Measurements from ENCODE around the gene FTO.
"Not testable (repeated sequence)": the region's sequence is repeated elsewhere in the genome, so short reads cannot be mapped to it uniquely, and the experiment has no call there.

Gene FTO

DNA sequence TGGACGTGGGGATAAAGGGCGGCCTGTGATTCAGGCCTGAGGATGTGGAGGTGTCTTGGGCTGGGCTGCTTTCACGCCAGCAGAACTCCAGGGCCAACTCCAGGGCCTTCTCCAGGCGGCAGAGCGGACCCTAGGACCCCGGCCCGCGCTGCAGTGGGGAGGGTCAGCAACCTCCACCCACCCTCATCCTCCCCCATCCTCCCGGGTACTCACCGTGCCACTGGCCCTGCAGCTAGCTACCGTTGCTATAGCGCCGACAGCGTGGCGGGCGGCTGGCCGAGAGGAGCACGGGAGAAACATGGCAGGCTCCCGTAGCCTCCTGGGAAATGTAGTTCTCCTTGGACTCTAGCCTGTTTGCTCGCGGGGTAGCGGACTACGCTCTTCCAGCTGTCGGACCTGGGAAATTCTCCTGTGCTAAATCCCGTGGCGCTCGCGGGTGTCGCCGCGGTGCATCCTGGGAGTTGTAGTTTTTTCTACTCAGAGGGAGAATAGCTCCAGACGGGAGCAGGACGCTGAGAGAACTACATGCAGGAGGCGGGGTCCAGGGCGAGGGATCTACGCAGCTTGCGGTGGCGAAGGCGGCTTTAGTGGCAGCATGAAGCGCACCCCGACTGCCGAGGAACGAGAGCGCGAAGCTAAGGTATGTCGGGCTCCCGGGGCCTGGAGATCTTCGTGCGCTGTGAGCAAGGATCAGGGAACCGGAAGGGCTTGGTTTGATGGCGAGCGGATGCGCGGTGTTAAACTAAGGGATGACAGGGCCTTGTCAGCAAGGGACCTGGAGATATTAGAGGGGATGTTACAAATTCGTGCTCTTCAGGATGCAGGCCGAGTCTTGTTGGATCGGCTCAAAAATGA, at the start of gene FTO, which contains the start of gene RPGRIP1L:
FTO (plus strand) TSS at position 567 of the 855 bp plus-strand sequence.
RPGRIP1L (minus strand) TSS at position 270 of the 855 bp plus-strand sequence. CDS start 3,136 bp downstream, outside the sequence.
- intact Hi-C loops (cut with DNase I) = no loop called here

DNA sequence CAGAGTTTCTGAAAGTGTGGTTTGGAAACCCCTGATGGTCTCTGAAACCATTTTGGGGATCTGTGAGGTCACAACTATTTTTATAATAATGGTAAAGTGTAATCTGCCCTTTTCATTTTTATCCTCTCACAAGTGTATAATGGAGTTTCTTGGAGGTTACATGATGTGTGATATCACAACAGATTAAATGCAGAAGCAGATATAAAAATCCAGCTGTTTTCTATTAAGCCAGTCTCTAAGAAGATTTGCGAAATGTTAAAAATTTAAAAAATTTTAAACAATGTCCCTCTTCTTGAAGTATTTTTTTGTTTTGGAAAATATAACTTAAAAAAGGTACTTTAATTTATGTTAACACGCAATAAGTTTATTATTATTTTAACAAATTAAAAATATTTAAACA, 49.0 kb upstream of the FTO start:
- intact Hi-C loops (cut with DNase I) = no loop called here
- no peak for DNase-seq

More for the DNA sequence above, at the start of gene FTO, which contains the start of gene RPGRIP1L:
- peak; percentile 99 to 100 (median 100) for DNase-seq

DNA sequence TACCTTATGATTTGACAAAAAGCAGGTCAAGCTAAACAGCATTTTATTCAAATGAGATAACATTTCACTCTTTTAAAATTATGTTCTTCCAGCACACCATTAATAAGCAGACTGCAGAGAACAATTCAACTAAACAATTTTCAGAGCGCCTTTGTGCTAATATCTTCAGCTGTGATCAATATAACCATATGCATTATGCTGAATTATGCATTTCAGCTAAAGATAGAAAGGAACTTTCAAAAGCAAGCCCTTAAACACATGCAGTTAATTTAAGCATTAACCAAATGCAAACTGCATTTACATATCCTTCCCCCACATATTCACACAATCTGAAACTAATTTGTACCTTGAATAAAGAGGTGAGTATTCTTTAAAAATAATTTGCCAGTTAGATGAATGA, 41.9 kb upstream of the FTO start:
- intact Hi-C loops (cut with DNase I) = no loop called here

DNA sequence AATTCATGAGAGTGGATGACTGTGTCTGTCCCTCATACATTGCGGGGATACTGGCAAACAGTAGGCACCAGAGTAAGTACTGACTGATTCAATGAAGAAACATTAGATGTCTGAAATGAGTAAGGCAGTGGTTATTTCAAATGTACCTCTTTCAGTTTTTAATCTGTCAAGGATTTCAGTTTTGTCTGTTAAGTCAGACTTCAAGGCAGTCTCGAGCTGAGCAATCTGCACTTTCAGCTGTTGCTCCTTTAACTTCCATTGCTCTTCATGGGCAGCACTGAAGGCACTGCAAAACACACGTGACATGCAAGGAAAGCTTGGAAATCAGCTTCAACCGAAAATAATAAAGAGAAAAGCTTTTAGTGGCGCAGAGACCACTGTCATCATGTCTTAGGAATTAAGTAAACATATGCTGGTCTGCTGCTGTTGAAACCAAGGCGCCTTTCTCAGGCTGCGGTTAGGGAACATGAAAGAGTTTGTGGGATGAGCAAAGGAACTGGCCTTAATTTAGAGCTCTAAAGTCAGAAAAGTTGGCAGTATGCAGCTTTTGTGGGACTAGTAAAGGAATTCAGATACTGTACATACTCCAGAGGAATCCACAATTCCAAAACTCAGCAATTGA, 39.1 kb upstream of the FTO start:
- DNase-seq = no peak

More for the DNA sequence above, 41.9 kb upstream of the FTO start:
- DNase-seq = no peak

DNA sequence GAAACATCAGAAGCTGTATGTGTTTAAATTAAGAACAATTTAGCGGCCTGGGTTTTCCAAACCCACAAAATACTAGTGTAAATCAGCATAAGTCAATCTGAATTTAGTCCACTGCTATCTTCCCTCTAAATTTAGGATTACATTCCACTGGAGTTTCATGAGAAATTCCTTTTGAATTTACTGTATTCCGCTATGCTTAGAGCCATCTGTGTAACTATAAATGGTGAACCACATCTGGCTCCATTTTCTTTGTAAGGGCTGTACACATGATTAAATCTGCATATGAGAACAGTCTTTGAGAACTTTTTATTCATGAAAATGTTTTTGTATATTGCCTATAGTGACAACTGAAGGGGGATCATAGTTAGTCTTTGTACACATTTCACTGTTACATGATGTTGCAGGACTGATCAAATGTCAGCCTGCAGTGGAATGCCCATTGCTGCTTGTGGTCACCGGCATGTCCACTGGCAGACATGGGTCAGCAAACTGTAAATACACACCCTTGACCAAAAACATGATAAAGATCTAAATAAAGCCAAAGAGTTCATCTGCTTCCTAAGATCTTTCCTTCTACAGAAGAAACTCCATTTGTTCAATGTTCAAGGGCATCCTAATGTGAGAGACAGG, 37.1 kb upstream of the FTO start:
- intact Hi-C loops (cut with DNase I) = no loop called here
- no peak for DNase-seq

More for the DNA sequence above, 39.1 kb upstream of the FTO start:
- intact Hi-C loops (cut with DNase I) = no loop called here

DNA sequence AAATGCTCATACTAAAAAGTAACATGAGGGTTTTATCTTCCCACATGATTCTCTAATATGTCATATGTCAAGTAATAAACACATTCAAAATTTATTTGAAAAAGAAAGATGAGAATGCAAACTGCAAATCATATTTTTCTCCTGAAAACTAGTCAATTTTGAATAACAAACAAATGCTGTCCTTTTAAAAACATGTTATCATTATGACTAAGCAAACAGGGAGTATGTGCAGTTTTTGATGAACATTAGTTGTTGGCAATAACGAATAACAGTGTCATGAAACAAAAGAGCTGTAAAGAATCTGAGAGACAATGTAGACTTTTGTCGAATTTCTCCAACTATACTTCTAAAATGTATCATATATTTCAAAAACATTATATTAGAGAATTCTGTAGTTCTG, 35.1 kb upstream of the FTO start:
- DNase-seq = no peak
- intact Hi-C loops (cut with DNase I) = no loop called here

DNA sequence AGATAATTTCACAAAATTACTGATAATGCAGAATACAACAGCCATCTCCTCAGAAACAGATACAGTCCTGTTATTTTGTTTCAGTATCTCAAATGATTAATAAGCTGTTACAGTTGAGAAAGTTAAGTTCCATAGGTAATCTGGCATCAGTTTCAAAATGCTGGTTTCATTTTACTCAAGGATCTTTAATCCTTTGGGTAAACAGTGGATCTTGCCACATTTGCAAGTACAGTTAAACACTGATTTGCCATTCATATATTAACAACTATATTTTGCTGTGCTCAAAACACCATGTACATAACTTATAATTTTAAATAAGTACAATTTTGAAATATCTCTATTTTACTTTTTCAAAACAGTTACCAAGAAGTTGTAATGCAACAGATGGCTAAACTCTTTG, 31.5 kb upstream of the FTO start:
- no peak for DNase-seq
- intact Hi-C loops (cut with DNase I) = no loop called here

DNA sequence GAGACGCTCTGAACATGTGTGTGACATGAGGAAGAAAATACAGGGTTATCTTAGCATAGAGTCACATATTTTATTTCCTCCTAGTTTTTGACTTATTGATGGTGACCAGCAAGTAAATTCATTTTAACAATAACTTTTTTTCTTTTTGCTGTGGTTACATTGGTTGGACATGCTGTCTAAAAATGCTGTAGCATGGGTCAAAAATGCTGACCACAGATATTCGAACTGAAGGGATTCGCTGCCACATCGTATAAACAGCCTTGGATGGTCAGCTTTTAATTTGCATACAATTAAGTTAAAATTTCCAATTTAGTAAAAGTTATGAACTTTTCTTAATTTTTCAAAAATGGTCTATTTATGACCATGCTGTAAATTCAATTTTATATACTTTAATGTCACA, 30.8 kb upstream of the FTO start:
- intact Hi-C loops (cut with DNase I) = no loop called here
- no peak for DNase-seq

DNA sequence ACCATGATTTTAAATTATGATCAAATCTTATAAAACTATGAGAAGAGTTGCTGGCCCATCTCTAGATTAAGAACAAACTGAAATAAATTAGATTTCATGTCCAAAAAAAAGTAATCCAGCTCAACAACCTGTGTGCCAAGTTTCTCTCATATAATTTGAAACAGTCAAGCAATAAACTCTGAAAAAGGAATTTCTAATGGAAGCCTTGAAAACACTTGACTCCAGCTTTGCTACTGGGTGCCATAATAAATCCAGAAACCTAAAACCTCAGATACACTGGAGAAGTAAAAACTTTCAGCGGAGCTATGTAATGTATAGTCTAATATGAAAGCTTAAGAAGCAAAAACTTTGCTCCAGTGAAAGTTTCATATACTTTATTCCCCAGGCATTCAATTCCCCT, 25.8 kb upstream of the FTO start:
- intact Hi-C loops (cut with DNase I) = no loop called here
- no peak for DNase-seq

DNA sequence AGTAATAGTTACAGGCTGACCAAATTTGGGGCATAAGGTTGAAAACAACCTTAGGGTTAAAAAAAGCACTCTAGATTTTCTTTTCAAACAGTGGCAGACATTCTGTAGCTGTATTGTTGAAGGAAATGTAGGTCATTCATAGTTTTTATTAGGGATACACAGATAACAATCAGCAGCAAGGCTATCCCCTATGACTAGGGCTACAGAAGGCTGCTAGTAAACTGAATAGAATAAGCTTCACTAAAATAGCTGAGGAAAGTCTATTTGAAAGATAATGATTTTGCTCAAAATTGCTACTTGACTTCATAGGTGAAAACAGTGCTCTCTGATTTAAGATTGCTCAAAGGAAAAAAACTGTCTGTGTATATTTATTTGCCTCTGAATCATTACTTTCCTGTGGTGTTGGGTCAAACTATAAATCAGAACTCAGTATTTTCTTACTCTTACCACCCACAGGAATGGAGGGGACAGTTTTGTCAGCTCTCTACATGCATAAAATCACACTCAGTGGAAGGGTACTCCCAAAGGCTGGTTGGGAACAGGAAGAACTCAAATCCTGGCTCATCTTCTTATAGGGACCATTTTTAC, 25.1 kb upstream of the FTO start:
- intact Hi-C loops (cut with DNase I) = no loop called here
- DNase-seq = no peak

DNA sequence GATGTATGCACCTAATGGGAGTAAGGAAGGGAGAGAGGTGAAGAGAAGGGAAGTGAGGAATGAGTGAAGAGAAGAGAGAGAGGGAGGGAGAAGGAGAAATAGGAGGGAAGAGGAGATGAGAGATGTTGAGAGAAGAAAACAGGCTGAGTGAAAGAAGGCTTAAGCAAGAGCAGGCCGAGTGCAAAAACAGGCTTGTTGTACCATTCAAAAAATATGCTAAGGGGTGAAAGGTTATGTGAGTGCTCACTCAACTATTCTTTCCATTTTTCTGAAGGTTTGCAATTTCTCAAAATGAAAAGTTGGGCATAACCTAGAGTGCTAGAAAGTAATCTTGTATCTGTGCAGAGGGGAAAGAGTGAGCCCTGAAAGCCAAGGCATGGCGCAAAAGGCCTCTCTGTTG, 23.2 kb upstream of the FTO start:
- intact Hi-C loops (cut with DNase I) = no loop called here
- DNase-seq = no peak

DNA sequence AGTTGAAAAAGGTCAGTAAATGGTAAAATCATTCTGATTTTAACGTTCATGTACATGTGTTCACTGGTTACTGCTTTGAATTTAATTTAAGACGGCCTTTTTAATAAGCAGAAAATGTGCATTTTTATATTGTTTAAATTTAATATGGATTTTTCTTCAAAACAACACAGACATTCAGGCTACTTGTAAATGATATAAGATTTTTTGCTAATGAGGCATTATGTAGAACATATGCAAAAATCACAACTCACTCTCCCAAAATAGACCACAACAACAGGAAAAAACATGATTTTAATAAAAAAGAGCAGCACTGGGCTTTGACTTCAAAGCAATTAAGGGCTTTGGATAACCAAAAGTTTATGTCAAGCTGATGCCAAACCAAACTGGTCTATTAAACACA, 22.6 kb upstream of the FTO start:
- intact Hi-C loops (cut with DNase I) = no loop called here
- DNase-seq = no peak

DNA sequence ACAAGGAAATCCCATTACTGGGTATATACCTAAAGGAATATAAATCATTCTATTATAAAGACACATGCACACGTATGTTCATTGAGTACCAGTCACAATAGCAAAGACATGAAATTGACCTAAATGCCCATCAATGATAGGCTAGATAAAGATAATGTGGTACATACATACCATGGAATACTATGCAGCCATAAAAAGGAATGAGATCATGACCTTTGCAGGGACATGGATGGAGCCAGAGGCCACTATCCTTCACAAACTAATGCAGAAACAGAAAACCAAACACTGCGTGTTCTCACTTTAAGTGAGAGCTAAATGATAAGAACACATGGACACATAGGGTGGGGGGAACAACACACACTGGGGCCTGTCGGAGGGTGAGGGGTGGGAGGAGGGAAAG, 18.6 kb upstream of the FTO start:
- DNase-seq; intact Hi-C loops (cut with DNase I): not testable (repeated sequence)

DNA sequence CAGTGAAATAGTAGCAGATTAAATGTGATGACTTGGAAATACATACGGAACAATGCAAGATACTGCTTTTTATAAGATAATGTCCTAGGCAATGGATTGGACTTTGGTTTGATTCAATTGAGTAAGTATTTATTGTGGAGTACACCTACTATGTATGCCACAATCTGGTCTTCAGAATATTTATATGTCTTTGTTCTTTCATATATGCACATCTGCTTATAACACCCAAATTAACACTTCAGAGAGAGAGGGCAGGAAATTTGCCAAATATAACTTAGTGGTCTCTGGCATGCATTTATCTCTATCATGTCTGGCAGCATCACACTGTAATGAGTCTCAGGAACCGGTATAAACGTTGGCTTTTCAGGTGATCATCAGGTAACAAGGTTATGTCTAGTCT, 17.2 kb upstream of the FTO start:
- no peak for DNase-seq
- intact Hi-C loops (cut with DNase I) = no loop called here

DNA sequence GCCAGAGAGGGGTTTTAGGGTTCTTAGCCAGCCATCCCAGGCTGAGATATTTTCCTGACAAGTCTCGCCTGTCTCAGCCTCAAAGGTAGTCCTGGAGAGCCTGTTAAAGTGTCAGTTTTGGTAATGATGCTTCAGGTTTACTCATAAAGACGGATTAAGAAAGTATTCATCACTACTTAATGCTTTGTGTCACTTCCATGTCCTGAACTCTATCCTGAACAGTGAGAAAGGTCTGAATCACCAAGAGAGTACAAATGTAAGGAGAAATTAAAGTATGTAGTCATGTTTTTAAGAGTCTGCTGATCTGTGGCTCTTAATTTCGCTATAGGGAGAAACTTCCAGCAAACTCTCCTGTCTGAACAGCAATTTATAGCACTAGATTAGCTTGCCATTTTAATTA, 14.3 kb upstream of the FTO start:
- no peak for DNase-seq
- intact Hi-C loops (cut with DNase I) = no loop called here

DNA sequence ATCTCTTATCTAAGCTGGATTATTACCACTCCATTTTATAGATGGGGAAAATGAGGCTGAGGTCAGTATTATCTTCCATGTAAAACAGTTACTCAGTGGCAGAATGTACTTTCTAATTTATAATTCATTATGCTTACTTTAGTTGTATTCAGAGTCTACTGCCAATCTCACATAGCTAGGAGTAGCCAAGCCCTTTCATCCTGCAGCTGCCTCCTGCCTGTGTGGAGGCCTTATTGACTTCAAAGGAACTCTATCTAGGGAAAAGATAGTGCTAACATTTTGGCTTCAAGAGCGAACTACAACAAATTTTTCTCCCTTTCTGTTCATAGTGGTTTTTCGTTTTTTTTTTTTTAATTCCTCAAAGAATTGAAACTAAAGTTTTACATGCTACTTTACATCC, 13.2 kb upstream of the FTO start:
- DNase-seq = no peak
- intact Hi-C loops (cut with DNase I) = no loop called here

DNA sequence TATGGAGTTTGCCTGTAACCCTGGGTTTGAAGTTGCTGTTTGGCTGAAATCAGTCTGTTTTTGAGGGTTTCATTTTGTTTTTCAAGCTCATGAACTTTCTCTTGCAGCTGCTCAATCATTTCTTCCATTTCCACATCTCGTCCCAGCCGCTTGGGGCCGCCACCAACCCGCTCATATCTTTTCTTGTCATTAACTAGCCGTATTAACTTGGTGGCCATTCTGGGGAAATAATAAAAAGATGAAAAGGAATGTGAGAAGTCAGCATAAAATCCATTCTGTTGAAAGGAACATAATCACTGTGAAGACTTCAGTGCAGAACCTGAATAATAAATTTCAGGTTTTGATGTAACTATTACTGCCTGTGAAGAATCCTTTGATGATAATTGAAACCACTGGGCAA, 11.8 kb upstream of the FTO start:
- intact Hi-C loops (cut with DNase I) = no loop called here
- no peak for DNase-seq

DNA sequence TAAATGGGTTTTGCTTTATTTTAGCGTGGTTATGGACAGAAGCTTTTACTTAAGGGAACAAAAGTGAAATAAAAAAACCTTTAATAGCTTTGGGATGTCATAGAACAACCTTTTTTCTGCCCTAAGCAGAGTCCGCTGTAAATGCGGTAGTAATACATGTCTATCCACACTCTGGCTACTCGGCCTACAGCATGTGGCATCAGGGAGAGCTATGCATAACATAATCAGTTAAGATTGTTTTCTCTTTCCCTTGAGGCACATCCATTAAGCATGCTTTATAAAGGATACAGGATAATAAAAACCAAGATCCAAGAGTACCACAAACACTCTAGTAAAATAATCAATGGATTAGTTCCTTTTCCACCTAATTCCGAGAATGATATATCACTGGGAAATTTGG, 10.6 kb upstream of the FTO start:
- intact Hi-C loops (cut with DNase I) = no loop called here
- DNase-seq = no peak

DNA sequence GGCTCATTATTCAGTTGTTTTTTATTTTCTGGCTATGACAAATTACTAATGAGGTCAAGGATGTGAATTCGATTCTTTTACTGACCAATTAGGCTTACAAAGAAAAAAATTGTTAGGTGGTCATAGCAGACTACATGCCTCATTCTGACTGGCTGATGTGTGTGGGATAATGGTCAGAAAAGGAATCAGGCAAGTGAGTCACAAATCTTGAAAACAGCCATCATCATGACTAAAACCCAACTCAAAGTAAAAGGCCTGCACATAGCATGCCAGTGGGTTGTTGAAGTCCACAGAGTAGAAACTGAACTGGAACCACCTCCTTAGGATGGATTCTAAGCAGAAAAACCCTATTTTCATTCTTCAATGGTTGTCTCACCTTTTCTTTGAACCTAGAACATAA, 8.9 kb upstream of the FTO start:
- no peak for DNase-seq
- intact Hi-C loops (cut with DNase I) = no loop called here

DNA sequence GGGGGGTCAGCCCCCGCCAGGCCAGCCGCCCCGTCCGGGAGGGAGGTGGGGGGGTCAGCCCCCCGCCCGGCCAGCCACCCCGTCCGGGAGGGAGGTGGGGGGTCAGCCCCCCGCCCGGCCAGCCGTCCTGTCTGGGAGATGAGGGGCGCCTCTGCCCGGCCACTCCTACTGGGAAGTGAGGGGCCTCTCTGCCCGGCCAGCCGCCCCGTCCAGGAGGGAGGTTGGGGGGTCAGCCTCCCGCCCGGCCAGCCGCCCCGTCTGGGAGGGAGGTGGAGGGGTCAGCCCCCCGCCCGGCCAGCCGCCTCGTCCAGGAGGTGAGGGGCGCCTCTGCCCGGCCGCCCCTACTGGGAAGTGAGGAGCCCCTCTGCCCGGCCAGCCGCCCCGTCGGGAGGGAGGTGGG, 5.7 kb upstream of the FTO start:
- intact Hi-C loops (cut with DNase I) = not testable (repeated sequence)

DNA sequence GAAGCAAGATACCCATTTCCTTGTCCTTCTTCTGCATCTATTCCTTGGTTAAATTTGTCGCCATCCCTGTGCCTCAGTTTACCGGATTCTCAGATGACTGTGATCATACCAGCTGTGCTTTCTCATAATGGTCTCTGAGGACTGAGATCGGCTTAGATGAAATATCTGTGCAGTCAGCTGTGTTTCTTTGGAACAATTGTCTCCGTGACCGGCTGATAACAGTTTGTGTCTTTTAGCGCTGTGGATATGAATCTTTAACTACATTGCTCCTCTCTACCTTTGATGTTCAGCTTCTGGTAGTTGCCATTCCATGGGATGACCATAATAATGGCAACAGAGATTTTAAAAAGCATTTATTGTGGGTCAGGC, 473 bp downstream of the FTO start:
- intact Hi-C loops (cut with DNase I) = no loop called here
- DNase-seq = no peak

More for the DNA sequence above, 5.7 kb upstream of the FTO start:
- DNase-seq = peak in 1 of 10 donors; percentile 62

Measured in posterior cingulate gyrus (tissue), 11 donors.